Measurements from ENCODE around the gene CPSF3.

- TF ChIP-seq MAFK (IDR thresholded peaks at IDR 0.05; ENCODE audit: low read depth, low read length) (no peak), CTCF (conservative IDR thresholded peaks at IDR 0.05; ENCODE audit: low read depth, low read length) (no peak), RCOR1 (IDR thresholded peaks at IDR 0.05; ENCODE audit: insufficient replicate concordance, low read length) (no peak), USF2 (IDR thresholded peaks at IDR 0.05; ENCODE audit: low read depth, low read length) (no peak), RAD21 (IDR thresholded peaks at IDR 0.05; ENCODE audit: low read length) (no peak), POLR2A (IDR thresholded peaks at IDR 0.05; ENCODE audit: low read depth, low read length) (no peak), SMC3 (IDR thresholded peaks at IDR 0.05; ENCODE audit: low read depth, low read length) (no peak), ELK1 (IDR thresholded peaks at IDR 0.05; ENCODE audit: borderline replicate concordance, low read depth, low read length) (no peak), RFX5 (IDR thresholded peaks at IDR 0.05; ENCODE audit: low read depth, low read length) (no peak), CEBPB (IDR thresholded peaks at IDR 0.05; ENCODE audit: low read depth, low read length) (no peak), BHLHE40 (IDR thresholded peaks at IDR 0.05; ENCODE audit: low read depth, low read length) (no peak)
Measured at GRCh38 chr2:9490789-9491188, 67.3 kb downstream of the CPSF3 start.

All from IMR-90 (cell line).